Measurements from ENCODE around the gene IL1F10. TPM values are rescaled to one million over a fixed set of nuclear protein-coding genes. Genes with fewer than 3 reads are reported as not detected.

The IL1F10 gene
- total and polyA plus RNA-seq, 2 of the 8 experiments (the other 6 are each of a cell fraction or from before 2014, with no cell fraction given), result not detected

GRCh38 chr2:113098532-113098931 is 30.8 kb downstream of the IL1F10 start:
- Histone ChIP-seq H3K27ac (ENCODE audit: low read depth, low read length) (no peak overlapping the region), H4K20me1 (replicated peaks in 1 of 2; ENCODE audit: control insufficient read depth in 1 of 2, insufficient read depth in 2 of 2, low read length in 2 of 2) (no peaks in the 10 kb centered on the region), H3K23ac (ENCODE audit: insufficient read length) (no peak overlapping the region), H3K9me3 (ENCODE audit: insufficient read depth in 2 of 2, low read depth in 1 of 2, low read length in 1 of 2) (peaks cover 0 to 3% of the 10 kb centered on the region in 2 experiments; a peak in 1 of 4 replicates), H2BK12ac (ENCODE audit: low read depth, low read length) (no peak overlapping the region), H3K14ac (ENCODE audit: insufficient read length) (no peak overlapping the region), H2BK120ac (replicated peaks; ENCODE audit: low read depth, low read length) (no peak overlapping the region), H3K36me3 (ENCODE audit: control insufficient read depth in 2 of 4, insufficient read depth in 4 of 4, low read length in 3 of 4) (no peaks in the 10 kb centered on the region), H4K91ac (replicated peaks; ENCODE audit: insufficient read length, low read length) (no peak overlapping the region), H3K18ac (ENCODE audit: extremely low read depth, low read length) (no peak overlapping the region), H2BK5ac (ENCODE audit: low read depth, low read length) (no peak overlapping the region), H2BK20ac (ENCODE audit: low read length) (no peak overlapping the region), H3K23me2 (ENCODE audit: low read depth, low read length) (no peaks in the 10 kb centered on the region), H4K5ac (ENCODE audit: insufficient read length, low read depth, low read length) (no peak overlapping the region), H3K4me1 (replicated peaks in 1 of 4; ENCODE audit: control insufficient read depth in 3 of 4, insufficient read depth in 4 of 4, low read length in 3 of 4) (no peaks in the 10 kb centered on the region), H4K8ac (ENCODE audit: extremely low read depth, insufficient read depth, low read length) (no peak overlapping the region), H3K56ac (replicated peaks; ENCODE audit: insufficient read length, low read depth, low read length) (no peak overlapping the region), H3K27me3 (replicated peaks in 1 of 4; ENCODE audit: control insufficient read depth in 3 of 4, extremely low read depth in 1 of 4, insufficient read depth in 3 of 4, low read length in 3 of 4) (no peaks in the 10 kb centered on the region), H3K4me2 (ENCODE audit: insufficient read depth in 1 of 2, low read depth in 2 of 2, low read length in 2 of 2) (no peak overlapping the region), H3K4me3 (ENCODE audit: extremely low read depth in 1 of 4, insufficient read depth in 2 of 4, low read depth in 3 of 4, low read length in 4 of 4) (no peak overlapping the region), H3K79me2 (ENCODE audit: control insufficient read depth in 1 of 2, insufficient read depth in 2 of 2, low read length in 2 of 2) (no peaks in the 10 kb centered on the region), H2BK15ac (ENCODE audit: low read length) (no peak overlapping the region), H2AFZ (ENCODE audit: low read length) (no peak overlapping the region), H3K9ac (replicated peaks in 1 of 4; ENCODE audit: extremely low read depth in 1 of 4, low read depth in 3 of 4, low read length in 3 of 4) (no peak overlapping the region), H3K4ac (replicated peaks; ENCODE audit: insufficient read length, low read depth, low read length) (no peak overlapping the region), H3K79me1 (ENCODE audit: low read depth, low read length) (no peaks in the 10 kb centered on the region), H2AK5ac (ENCODE audit: low read depth, low read length) (no peak overlapping the region)
- 87% methylated on average over 6 of the region's 6 CpGs; no CpG with 5 or more reads in 1 of the 2 experiments for WGBS, 2 experiments (ENCODE audit: extremely low coverage in 1 of 2, insufficient coverage in 1 of 2, insufficient read length in 1 of 2, insufficient replicate concordance in 2 of 2, low coverage in 1 of 2, low lambda C conversion rate in 2 of 2, missing lambda C conversion rate in 1 of 2)
- POLR2A ChIA-PET (ENCODE audit: partially characterized antibody), result no interaction called here
- no peak for FAIRE-seq
- no peak for DNase-seq (ENCODE audit: low read depth in 1 of 2, low spot score in 2 of 2)
- CTCF ChIA-PET (ENCODE audit: partially characterized antibody), result interaction anchor here (0.5 to 1.7 kb wide), 5 partner anchors 14 to 100 kb away, joined by 3 to 7 read pairs (median 3); no protein-coding TSS in a partner anchor
- no peak for TF ChIP-seq HDAC6 (IDR thresholded peaks at IDR 0.05; ENCODE audit: low read depth, low read length)
- no peak for TF ChIP-seq SP4 (IDR thresholded peaks at IDR 0.05; ENCODE audit: low read length)
- TF ChIP-seq ZNF274 (IDR thresholded peaks at IDR 0.05; ENCODE audit: borderline replicate concordance, extremely low read depth, low read length), result no peak
- no peak for TF ChIP-seq MAX (IDR thresholded peaks at IDR 0.05)
- TF ChIP-seq CBX8 (IDR thresholded peaks at IDR 0.05; ENCODE audit: borderline replicate concordance, low read depth, low read length), result no peak
- no peak for TF ChIP-seq SIX5 (IDR thresholded peaks at IDR 0.05; ENCODE audit: low read depth, low read length)
- no peak for TF ChIP-seq RXRA (IDR thresholded peaks at IDR 0.05; ENCODE audit: insufficient read depth, low read depth, low read length)
- no peak for TF ChIP-seq TEAD4 (IDR thresholded peaks at IDR 0.05; ENCODE audit: low read depth, low read length)
- TF ChIP-seq, protein P1, sequence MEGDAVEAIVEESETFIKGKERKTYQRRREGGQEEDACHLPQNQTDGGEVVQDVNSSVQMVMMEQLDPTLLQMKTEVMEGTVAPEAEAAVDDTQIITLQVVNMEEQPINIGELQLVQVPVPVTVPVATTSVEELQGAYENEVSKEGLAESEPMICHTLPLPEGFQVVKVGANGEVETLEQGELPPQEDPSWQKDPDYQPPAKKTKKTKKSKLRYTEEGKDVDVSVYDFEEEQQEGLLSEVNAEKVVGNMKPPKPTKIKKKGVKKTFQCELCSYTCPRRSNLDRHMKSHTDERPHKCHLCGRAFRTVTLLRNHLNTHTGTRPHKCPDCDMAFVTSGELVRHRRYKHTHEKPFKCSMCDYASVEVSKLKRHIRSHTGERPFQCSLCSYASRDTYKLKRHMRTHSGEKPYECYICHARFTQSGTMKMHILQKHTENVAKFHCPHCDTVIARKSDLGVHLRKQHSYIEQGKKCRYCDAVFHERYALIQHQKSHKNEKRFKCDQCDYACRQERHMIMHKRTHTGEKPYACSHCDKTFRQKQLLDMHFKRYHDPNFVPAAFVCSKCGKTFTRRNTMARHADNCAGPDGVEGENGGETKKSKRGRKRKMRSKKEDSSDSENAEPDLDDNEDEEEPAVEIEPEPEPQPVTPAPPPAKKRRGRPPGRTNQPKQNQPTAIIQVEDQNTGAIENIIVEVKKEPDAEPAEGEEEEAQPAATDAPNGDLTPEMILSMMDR (IDR thresholded peaks at IDR 0.05; ENCODE audit: control extremely low read depth in 1 of 3, insufficient read depth in 1 of 3, low read depth in 1 of 3, low read length in 3 of 3), result no peak
- no peak for TF ChIP-seq NANOG (IDR thresholded peaks at IDR 0.05; ENCODE audit: insufficient read depth, low read depth, low read length, poor library complexity, severe bottlenecking)
